Measurements from ENCODE around the gene FAHD1.

Gene FAHD1

GRCh38 chr16:1807626-1808025, 19.4 kb upstream of the FAHD1 start:
- TF ChIP-seq, protein P1, sequence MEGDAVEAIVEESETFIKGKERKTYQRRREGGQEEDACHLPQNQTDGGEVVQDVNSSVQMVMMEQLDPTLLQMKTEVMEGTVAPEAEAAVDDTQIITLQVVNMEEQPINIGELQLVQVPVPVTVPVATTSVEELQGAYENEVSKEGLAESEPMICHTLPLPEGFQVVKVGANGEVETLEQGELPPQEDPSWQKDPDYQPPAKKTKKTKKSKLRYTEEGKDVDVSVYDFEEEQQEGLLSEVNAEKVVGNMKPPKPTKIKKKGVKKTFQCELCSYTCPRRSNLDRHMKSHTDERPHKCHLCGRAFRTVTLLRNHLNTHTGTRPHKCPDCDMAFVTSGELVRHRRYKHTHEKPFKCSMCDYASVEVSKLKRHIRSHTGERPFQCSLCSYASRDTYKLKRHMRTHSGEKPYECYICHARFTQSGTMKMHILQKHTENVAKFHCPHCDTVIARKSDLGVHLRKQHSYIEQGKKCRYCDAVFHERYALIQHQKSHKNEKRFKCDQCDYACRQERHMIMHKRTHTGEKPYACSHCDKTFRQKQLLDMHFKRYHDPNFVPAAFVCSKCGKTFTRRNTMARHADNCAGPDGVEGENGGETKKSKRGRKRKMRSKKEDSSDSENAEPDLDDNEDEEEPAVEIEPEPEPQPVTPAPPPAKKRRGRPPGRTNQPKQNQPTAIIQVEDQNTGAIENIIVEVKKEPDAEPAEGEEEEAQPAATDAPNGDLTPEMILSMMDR (IDR thresholded peaks at IDR 0.05), result no peak

GRCh38 chr16:1808691-1809090, 18.3 kb upstream of the FAHD1 start:
- TF ChIP-seq, protein P1 (IDR thresholded peaks at IDR 0.05), result no peak

DNA sequence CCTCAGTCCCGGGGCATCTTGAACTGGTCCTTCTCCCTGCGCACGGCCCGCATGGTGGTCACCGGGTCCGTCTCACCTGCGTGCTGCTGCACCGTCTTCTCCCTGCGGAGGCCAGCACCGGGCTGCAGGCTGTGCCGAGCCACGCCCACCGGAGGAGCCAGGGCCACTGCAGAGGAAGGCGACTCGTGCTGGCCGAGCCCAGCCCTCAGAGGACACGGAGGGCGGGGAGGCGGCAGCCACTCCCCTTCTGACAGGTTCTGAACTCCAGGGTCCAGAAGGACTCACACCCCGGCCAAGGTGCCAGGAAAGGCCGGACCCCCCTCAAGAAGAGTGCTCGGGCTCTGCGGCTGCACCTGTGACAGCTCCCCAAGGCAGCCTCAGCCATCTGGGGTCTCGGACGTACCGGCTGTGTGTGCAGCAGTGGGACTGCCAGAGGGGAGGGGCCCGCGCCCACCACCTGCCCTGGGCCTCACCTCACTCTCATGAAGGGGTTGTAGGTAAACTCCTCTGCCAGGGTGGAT, 17.7 kb upstream of the FAHD1 start:
- TF ChIP-seq, protein P1 (IDR thresholded peaks at IDR 0.05), result no peak

- TF ChIP-seq, protein P1 (IDR thresholded peaks at IDR 0.05), result no peak
Measured at GRCh38 chr16:1810106-1810505, 16.9 kb upstream of the FAHD1 start.

GRCh38 chr16:1810536-1810935, 16.5 kb upstream of the FAHD1 start:
- TF ChIP-seq, protein P1 (IDR thresholded peaks at IDR 0.05), result no peak

GRCh38 chr16:1812732-1813163, 14.3 kb upstream of the FAHD1 start:
- TF ChIP-seq, protein P1 (IDR thresholded peaks at IDR 0.05), result peak; percentile 78

DNA sequence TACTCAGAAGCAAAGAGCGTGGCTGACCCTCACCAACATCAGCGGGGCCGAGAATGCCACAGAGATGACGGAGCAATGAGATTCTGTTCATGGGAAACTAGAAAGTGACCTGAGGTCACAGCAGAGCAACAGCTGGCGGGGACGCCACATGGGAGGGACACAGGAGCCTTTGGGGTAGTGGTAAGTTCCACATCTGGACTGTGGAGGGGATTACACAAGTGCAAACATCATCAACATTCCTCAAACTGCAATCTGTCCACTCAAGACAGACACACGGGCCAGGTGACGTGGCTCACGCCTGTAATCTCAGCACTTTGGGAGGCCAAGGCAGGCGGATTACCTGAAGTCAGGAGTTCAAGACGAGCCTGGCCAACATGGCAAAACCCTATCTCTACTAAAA, 11.5 kb upstream of the FAHD1 start:
- TF ChIP-seq, protein P1 (IDR thresholded peaks at IDR 0.05), result no peak

Measured in LNCAP (cell line).